Stimulated activated CD4-positive, alpha-beta T cell treated with anti-CD3 and anti-CD28 coated beads, Interleukin-15, amount 100 ng/mL, for 24 hours (primary cell): ENCODE data around the gene COTL1.
"Not testable (repeated sequence)": the region's sequence is repeated elsewhere in the genome, so short reads cannot be mapped to it uniquely, and the experiment has no call there.

ENCODE experiments used
- DNase-seq: peaks from one replicate; pipeline ENCODE4 v3.0.0-alpha.2; 2020

Gene COTL1

DNA sequence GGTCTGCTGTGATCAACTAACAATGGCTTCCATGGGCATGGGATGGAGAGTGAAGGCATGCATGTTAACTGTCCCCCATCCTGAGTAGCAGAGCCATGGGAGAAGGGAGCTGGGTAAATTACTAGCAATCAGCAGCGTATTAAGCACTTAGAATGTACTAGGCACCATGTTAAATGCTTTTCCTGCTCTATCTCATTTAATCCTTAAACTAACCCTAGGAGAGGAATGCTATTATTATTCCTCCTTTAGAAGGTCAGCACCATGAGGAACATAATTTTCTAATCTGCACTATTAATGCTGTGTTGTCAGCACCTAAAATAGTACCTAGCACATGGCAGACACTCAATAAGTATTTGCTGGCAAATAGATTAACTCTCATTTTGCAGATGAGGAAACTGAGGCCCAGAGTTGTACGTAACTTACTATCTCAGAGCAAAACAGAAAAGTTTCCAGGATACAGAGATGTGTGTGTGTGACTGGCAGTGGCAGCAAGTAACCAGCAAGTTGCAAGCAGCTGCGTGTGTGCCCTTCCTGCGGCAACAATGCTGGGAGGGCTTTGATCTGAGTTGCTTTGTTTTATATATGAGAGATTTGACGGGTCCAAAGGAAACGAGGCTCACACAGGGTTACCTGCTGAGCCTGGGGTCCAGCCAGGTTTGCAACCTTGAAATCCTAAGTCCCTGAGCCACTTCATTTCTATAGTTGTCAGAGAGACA, 23.9 kb upstream of the COTL1 start:
- no peak for DNase-seq

DNA sequence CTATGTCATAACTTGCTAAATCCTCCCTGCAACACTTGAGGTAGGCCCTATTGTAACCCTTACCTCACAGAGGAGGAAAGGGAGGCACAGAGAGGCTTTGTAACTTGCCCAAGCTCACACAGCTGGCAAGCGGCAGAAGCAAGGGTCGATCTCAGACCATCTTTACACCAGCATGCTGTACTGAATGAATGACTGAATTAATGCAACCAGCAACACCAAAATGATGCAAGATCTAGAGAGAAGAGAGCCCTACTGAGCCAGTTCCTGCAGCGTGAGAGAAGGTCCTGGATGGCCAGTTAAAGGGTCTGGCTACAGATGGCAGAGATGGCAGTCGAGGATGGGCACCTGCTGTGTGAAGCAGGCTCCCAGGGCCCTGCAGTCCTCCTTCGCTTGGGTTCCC, 22.3 kb upstream of the COTL1 start:
- no peak for DNase-seq

DNA sequence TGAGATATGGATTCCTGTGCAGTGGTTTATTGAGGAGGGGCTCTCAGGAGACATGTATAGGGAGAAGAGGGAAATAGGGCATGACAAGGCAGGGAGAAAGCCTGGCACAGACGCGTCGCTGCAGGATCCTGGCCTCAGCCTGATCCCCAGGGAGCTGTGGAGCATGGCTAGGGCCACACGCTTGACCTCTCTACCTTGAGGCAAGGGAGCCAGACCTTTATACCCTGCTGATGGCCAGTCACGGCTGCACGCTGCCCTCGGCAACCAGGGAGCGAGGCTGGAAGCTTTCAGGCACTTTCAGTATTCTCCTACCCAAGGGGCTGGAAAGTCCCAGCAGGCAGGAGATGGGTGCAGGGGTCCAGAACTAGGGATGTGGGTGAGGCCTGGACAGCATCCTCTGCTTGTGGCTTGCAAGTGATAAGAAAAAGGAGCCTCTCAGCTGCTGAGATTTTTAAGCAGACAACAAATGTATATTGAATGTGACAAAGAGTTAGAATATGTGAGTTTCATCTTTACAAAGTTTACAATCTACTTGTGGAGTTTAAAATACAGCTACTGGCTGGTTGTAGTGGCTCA, 20.4 kb upstream of the COTL1 start:
- no peak for DNase-seq

DNA sequence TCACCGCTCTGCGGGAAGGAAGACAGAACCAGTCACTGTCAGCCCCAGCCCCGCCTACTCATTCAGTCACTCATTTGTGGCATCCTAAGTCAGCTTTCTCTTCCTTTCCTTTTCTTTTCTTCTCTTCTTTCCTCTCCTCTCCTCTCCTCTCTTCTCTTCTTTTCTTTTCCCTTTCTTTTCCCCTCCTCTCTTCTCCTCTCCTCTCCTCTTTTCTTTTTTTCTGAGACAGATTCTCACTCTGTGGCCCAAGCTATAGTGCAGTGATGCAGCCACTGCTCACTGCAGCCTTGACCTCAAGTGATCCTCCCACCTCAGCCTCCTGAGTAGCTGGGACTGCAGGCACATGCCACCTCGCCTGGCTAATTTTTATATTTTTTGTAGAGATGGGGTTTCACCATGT, 19.8 kb upstream of the COTL1 start:
- no peak for DNase-seq

DNA sequence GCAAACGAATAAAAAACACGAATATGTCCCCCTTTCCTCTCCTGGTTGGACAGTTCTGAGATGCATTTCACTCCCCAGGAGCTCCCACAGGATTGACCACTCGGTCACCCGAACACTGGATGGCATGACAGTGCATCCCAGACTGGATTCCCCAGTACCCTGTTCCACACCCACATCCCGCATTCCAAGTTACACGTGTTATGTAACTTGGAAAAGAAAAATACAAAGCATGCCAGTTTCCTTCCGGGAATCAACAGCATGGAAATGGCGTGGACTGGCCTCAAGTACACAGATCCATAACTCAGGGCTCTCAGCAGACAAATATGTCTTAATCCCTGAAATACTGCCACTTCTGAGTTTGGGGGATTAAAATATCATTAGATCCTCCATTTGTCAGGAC, 17.8 kb upstream of the COTL1 start:
- no peak for DNase-seq

DNA sequence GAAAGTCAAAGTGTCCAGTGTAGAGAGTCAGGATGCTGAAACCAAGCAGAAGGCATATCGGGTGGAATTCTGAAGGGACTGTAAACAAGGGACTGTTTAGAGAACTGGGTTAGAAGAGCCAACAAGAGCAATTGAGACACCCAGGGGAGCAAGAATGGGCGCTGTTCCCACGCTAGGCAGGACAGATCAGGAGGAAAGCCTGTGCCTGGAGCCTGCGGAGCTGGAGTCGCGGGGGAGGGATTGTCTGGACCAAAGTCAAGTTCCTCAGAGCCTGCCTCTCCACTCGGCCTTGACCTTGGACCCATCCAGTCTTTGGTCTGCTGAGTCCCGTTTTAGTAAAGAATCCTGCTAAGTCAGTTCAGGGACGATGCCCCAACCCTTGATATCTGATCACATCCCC, 15.7 kb upstream of the COTL1 start:
- no peak for DNase-seq

DNA sequence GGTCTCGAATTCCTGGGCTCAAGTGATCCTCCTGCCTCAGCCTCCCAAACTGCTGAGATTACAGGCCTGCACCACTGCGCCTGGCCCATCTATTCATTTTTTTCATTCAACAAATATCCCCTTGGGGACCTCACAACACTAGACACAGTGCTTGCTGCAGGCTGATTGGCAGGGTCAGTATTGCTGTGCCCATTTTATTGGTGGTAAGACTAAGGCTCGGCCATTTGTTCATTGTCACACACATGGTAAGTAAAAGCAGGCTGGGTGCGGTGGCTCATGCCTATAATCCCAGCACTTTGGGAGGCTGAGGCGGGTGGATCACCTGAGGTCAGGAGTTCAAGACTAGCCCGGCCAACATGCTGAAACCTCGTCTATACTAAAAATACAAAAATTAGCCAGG, 15.0 kb upstream of the COTL1 start:
- not testable (repeated sequence) for DNase-seq

DNA sequence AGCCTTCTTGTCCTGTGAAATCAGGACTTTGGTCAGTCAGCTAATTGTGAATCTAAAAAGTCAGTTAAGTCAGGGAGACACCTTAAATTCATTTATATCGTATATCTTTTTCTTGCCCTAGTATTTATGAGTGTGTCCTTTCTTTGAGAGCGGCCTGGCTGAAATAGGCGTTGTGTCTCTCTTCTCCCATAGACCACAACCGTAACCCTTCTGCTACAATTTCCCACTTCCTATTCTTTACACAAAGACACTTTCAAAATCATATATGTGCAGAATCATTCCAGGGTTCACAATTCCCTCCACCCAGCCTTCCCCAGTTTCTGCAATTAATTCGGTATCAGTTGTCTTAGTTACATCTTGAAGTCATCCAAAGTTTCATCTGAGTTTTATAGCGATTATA, 14.0 kb upstream of the COTL1 start:
- DNase-seq = no peak

DNA sequence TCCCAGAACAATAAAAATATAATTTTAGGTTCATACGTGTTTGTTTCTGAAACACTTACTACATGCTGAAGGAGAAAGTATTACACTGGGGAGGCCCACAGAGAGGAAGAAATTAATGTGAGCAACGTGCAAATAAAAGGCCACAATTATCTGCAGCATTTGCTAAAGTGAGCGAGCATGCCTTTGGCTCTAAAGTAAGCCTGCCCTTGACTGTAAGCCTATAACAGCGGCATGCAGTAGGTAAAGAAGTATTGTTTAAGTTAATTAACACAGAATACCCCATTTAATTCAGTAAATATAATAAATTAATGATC, 13.2 kb upstream of the COTL1 start:
- no peak for DNase-seq

DNA sequence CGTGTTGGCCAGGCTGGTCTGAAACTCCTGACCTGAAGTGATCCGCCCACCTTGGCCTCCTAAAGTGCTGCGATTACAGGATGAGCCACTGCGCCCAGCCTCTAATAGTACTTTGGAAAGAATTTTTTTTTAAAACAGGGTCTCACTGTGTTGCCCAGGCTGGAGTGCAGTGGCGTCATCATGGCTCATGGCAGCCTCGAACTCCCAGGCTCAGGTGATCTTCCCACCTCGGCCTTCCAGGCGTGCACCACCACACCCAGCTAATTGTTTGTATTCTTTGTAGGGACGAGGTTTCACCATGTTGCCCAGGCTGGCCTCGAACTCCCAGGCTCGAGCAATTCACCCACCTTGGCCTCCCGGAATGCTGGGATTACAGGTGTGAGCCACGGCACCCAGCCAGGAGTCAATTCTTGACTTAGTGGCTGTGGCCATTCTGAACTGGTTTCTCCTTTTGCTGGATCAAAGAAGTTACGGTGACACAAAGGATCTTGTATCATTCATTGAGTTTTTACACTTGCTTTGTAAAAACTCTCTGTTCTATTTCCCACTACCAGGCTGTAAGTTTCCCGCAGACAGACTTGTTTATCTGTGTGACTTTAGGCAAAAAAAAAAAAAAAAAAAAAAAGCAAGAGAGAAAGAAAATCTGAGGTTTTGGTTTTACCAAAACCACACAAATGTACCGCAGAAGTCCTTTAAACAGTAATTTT, 12.7 kb upstream of the COTL1 start:
- no peak for DNase-seq

DNA sequence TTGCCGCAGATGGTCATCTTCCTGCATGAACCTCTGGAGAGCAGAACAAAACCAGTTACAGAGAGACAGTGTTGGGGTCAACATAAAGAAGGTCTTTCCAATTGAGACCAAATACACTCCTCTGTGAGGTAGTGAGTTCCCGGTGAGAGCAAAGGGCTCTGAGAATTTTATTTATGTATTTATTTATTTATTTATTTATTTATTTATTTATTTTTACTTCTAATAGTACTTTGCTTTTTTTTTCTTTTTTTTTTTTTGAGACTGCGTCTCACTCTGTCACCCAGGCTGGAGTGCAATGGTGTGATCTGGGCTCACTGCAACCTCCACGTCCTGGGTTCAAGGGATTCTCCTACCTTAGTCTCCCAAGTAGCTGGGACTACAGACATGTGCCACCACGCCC, 12.1 kb upstream of the COTL1 start:
- no peak for DNase-seq

DNA sequence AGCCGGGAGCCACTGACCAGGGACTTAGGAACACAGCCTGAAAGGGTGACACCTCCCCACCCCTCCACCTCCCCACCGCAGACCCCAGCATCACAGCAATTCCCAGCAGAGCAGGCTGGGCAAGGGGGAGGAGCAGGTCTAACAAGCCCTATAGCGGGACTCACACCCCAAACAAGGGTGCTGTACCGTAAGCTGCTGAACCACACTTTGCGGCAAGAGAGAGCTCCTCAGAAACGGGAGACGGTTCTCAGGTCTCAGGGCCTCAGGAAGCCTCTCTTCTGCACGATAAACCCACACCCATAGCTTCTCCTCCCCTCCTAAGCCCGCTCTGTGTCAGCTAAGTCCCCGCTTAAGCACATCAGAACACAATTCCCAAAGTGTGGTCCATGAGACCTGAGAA, 11.7 kb upstream of the COTL1 start:
- DNase-seq = no peak

DNA sequence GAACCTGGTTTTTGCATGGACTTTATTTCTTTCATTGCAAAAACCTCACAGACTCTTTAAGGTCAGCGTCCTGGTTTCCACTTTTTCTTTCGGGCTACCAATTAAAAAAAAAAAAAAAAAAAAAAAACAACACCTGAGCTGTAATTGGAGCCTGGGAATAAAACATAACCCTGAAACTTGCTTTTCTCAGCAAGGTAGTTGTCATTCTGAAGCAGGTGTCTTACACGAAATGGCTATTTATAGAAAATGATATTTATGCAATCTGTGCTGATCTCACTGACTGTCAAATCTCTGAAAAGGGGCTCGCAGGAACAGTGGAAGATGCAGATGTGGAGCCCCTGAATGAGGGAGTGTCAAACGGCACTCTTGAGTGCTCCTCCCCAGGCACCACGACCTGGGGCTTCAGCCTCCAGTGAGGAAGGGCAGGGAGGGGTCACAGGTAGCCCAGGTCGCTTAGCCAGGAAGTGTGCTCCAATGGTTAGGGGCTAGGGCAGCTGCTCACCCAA, 10.4 kb upstream of the COTL1 start:
- no peak for DNase-seq

DNA sequence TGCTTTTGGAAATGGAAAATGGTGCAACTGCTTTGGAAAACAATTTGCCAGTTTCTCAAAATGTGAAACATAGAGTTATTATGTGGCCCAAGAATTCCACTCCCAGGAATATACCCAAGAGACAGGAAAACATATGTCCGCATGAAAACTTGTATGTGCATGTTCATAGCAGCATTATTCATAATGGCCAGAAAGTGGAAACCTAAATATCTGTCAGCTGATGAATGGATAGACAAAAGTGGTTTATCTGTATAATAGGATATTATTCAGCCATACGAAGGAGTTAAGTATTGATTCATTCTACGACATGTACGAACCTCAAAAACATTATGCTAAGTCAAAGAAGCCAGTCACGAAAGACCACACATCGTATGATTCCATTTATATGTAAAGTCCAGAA, 7.7 kb upstream of the COTL1 start:
- no peak for DNase-seq

DNA sequence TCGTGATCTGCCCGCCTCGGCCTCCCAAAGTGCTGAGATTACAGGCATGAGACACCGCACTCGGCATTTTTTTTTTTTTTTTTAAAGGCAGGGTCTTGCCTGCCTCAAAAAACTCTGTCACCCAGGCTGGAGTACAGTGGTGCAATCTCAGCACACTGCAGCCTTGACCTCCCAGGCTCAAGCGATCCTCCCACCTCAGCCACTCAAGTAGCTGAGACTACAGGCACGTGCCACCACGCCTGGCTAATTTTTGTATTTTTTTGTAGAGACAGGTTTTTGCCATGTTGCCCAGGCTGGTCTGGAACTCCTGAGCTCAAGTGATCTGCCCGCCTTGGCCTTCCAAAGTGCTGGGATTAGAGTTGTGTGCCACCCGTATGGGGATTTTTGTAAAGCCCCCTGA, 3.0 kb upstream of the COTL1 start:
- not testable (repeated sequence) for DNase-seq

DNA sequence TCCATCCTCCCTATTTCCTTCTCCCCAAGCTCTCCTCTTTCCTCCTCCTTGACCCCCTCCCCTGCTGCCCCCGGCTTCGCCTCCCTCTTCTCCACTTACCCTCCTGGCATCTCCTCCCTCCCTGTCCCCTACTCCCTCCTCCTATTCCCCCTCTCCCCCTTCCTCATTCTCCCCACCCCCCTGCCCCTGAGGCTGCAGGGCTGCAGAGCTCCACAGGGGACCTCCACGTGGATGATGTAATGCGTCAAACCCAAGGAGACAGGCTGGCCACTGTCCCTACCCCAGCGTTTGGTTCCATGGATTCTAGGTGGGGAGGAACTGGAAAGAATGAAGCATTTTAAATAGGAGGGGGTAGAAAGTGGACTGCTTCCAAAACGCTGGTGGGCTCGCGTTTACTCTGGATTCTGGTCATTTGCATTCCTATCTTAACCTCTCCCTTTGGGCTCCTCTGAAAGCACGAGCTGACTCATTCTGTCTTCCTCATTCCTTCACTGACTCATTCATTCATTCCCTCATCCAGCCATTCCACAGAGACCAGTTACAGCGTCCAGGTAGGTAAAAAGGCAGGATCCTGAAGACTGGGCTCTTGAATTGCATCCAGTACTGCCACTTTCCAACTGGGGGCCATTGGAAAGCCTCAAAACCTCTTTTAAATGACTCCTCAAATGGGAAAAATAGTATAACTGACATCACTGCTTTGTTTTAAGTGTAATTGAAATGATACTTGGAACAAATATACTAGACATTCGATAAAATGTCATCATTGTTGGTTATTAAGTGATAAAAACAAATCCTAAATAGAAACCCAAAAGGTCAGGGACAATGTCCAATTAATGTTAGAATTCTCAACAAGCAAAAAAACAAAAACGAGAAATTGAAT, 943 bp upstream of the COTL1 start:
- DNase-seq = no peak

DNA sequence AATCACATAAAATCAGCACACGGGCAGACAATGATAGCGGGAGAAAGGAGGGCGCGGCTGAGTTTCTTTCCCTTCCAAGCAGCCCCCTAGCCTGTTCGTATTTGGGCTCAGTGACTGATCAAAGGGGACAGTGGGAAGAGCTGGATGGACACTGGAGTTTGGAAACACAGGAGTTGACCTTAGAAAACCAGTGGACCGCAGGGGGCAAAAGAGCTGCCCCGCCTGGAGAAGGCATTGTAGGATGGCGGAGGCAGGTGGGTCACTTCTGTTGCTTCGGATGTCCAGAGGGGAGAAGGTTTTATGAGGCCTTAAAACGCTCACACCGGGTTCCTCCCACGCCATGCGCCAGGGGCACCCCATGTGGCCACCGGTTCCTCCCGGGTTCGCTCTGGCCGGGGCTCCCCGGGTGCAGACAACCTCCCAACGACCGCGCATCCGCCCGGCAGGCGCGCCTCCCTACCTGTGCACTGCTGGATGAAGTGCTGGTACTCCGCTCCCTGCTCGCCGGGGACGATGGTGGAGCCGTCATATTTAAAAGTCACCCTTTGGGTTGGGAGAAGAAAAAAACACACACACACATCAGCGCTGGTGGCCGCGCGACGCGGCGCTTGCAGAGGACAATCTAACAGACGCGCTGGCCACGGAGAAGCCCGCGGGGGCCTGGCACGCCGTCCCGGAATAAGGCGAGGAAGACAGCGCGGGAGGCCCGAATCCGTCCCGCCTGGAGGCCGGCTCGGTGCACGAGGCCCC, 662 bp downstream of the COTL1 start:
- peak; percentile 73 for DNase-seq

DNA sequence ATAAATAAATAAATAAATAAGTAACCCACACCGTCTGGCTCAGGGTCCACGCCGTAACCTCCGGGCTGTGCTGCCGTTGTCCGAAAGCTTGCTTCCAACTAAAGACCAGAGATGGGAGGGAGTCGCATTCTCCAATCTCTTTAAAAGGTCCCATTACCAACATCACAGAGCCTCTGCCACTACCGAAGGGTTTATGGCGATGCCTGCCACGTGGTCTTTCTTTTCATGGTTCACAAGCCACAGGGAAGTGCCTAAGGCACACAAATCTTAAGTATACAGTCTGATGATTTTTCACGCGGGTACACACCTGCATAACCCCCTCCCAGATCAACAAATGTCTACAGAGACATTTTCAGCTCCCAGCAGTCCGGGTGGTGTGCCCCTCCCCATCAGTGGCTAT, 1.4 kb downstream of the COTL1 start:
- DNase-seq = no peak

DNA sequence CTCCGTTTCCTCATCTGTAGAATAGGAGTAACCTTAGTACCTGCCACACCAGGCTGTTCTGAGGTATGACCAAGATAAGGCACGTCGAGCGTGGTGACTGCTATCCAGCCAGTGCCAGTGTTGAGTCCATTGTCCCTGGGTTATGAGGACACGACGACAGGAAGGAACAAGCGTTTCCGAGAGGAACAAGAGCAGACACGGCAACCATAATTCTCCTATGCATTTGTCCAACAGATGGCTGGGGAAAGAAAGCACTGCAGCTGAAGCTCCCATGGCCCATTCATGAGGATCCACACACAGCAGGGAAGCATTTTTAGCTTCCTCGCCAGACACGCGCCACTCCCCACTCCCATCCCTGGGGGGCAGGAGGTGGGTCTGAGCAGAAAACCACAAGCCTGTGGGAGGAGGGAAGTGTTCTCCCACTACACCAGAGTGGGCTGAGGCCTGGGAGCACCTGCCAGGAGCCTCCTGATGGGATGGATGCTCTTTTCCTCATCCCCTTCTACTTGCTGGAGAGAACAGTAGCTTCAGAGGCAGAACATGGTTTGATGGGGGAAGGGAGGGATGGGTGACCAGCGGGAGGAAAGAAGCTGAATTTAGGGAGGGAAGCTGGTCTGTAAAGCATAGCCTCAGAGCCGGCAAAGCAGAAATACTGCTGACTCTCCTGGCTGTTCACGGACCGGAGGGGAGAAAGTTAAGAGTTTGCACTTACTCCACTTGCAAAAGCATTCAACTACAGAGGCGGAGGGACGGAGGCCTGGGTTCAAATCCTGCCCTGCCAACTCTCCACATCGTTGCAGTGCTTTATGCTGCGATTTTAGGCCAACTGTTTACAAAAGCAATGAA, 2.7 kb downstream of the COTL1 start:
- DNase-seq = no peak

DNA sequence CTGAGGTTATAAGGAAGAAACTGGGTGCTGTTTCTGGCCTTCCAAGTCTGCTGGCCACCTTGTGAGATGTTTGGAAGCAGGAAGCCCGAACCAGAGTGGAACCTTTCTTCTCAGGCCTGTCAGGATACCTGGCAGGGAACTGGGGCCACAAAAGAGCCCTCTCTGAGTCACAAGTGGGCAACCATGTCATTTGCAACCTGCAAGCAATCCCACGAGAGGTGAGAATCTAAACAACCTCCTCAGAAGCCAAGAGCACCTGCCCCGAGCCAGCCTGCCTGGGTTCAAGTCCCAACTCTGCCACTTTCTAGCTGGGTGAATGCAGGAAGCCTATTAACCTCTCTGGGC, 3.3 kb downstream of the COTL1 start:
- DNase-seq = no peak

DNA sequence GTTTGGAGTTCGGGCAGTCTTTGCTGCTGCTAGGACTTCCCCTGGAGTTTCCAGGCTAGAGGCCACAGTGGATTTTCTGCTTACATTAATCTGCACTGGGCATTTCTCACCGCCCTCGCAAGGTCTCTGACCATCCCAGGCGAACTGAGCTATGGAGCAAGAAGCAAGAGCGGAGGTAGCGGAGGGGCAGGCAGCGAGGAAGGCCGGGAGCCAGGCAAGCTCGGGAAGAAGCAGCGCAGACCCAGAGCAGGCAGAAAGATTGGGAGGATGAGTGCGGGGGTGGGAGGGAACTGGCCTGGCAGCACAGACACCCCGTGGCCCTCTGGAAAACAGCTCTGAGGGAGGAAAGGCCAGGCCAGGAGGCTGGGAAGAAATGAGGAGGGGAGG, 3.8 kb downstream of the COTL1 start:
- DNase-seq = no peak
